Hematopoietic multipotent progenitor cell treated with erythropoietin and hydrocortisone succinate and interleukin-3 and kit ligand, for 4 days (in vitro differentiated cells): ENCODE measurements around the gene COMT.
A peak's percentile ranks its signal among the peaks of the same experiment; 100 is the strongest.

Experiments used
- DNase-seq: peaks from one replicate; pipeline ENCODE4 v3.0.0-alpha.2; 2015

Gene COMT

GRCh38 chr22:19930551-19931486 lies 10.8 kb upstream of the COMT start:
- peak; percentile 32 for DNase-seq

- no peak for DNase-seq
Observed at GRCh38 chr22:19931514-19931913, 10.1 kb upstream of the COMT start.

- peak; percentile 84 for DNase-seq
Observed at GRCh38 chr22:19932367-19933206, 9.0 kb upstream of the COMT start.

GRCh38 chr22:19933341-19934241 lies 8.0 kb upstream of the COMT start:
- DNase-seq, result peak; percentile 92

GRCh38 chr22:19935123-19935718 lies 6.4 kb upstream of the COMT start:
- DNase-seq, result peak; percentile 69

- no peak for DNase-seq
Observed at GRCh38 chr22:19936513-19936912, 5.1 kb upstream of the COMT start.

GRCh38 chr22:19937616-19938473 lies 3.7 kb upstream of the COMT start:
- DNase-seq, result peak; percentile 34

GRCh38 chr22:19940536-19941364 lies 822 bp upstream of the COMT start:
- DNase-seq, result peak; percentile 13

- peak; percentile 81 for DNase-seq
Observed at GRCh38 chr22:19942157-19943081, 847 bp downstream of the COMT start.

- peak; percentile 86 for DNase-seq
Observed at GRCh38 chr22:19943082-19944026, 1.8 kb downstream of the COMT start.

GRCh38 chr22:19948057-19948760 lies 6.6 kb downstream of the COMT start:
- DNase-seq, result no peak

GRCh38 chr22:19951346-19951745 lies 9.8 kb downstream of the COMT start:
- DNase-seq, result no peak

- peak; percentile 46 for DNase-seq
Observed at GRCh38 chr22:19955241-19956128, 13.9 kb downstream of the COMT start.

- no peak for DNase-seq
Observed at GRCh38 chr22:19957445-19957844, 15.9 kb downstream of the COMT start.

- DNase-seq, result no peak
Observed at GRCh38 chr22:19958083-19959042, 16.8 kb downstream of the COMT start.
